GM21360 (cell line): ENCODE results near the gene PRSS12.

Experiments
- ATAC-seq: cut with Tn5 transposase; IDR thresholded peaks from one replicate; pipeline ENCODE4 v1.9.1; 2021; ENCODE audit warnings: mild to moderate bottlenecking, moderate library complexity; ENCODE audit not compliant: unreplicated experiment

Gene PRSS12

DNA sequence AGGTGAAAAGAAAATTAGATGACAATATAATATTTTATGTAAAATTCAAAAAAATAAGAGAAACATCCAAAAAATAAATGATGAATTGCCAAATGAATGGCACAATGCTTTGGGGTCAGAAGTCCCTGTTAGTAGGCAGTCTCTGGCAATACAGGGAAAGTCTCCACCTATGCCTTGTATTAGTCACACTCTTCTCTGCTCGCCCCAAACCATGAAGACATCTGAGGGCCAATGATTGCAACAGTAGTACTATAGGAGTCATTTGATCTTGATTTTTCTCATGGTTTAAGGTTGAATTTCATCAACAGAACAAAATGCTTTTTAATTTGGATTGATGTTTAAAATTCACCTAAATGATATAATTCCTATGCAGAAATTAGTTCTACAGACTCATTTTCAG is 3.9 kb upstream of the PRSS12 start:
- ATAC-seq = no peak

DNA sequence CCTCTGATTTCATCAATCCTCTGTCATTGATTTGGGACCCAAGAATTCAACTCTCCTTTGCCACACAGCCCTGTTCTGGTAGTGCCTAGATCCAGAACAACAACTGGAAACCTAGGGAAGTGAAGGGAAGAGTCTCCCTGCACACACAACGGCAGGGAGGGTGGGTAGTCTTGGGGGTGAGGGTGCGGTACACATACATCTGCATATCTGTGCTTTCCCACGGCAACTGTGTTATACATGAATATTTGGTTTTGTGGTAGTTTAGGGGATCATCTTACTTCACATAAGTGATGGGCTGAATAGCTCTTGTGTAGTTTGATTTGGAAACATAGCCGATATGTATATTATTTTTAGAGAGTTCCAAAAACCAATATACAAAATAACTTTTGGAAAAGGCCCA is 3.3 kb upstream of the PRSS12 start:
- no peak for ATAC-seq

DNA sequence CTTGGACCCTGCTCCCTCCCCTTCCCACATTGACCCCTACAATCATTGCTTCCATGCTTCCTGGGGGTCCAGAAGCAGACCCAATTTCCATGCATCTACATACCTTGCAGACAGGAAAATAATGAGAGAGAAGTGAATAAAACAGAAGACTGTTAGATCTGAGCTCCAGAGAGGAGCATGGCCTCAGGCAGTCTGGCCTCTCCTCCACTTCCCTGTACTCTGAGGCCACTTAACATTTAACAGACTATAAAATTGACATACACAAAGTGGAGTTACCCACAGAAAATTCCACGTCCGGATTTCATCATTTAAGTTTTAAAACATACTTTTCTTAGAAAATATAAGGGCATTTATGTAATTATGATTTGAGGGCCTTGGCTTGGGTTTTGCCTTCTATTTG is 2.1 kb upstream of the PRSS12 start:
- ATAC-seq = no peak

DNA sequence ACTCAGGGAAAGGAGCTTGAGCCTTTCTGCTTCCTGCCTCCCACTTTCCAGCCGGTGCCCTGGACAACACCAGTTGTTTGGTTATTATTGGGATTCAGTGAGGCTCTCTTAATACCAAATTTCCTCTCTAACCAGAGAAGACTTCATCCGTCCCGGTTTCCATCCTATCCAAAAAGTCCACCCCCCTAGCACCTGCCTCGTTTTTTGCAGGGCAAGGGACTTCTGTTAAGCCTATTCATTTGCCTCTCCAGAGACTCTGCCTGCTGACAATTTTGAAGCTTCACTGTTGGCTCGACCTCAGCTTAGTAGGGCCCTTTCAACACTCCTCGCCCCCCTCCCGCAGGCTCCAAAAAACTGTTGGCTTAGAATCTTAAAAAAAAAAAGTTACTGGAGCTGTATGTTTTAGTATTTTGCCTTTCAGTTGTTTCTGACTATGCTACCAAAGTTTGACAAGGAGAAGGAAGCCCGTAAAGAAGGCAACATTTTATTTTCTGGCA is 779 bp upstream of the PRSS12 start:
- ATAC-seq = no peak

DNA sequence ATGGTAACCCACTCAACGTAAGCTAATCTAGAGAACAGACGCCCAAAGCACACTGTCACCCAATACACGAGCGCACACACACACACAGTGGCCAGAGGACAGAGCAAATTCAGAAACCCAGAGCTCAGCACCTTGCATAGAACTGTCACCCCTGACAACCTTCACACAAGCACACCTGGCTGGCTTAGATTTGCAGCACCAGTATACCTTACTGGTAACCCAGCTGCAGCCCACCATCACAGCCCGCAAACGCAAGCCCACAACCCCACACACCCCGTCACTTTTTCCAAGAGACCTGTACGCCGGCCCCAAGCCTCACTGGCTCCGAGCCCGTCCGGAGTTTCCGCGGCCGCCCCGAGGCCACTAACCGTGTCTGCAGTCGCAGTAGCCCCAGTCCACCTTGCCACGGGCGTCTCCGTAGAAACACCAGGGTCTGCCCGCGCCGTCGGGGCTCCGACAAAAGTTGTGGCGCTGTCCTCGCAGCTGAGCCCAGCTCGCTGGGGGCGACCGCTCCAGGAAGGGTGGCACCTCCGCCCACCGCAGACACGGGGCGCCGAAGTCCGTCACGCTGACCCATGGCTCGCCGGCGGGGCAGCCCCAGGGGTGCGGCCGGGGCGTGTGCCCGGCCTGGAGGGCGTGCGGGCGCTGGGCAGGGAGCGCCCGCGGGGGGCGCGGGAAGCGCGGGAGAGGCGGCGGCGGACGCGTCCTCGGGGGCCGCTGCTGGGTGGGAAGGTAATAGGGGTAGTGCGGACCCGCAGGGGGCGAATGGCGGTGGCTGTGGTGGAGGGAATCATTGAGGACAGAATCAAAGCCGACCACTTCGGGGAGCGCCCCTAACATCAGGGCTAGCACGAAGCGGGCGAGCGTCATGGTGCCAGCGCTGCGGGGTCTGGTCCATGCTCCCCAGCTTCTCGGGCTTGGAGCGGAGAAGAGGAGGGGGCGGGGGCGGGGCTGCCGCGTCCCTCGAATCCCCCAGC is 664 bp downstream of the PRSS12 start:
- no peak for ATAC-seq

DNA sequence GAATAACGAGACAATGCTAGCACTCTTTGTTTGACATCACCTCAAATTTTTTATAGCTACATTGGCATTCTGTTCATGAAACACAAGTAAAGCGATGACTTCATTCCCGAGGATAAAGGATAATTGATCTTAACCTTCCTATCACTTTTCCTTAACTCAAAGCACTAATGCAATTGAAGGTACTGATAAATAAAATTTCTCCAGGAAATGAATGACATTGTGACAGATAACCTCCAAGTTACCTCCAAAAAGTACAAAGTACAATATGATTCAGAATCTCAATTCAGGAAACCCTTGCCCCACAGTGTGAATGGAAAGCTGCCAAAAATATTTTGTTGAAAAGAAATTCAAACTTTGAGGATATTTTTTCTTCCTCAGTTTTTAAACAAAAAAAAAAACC is 1.8 kb downstream of the PRSS12 start:
- no peak for ATAC-seq

DNA sequence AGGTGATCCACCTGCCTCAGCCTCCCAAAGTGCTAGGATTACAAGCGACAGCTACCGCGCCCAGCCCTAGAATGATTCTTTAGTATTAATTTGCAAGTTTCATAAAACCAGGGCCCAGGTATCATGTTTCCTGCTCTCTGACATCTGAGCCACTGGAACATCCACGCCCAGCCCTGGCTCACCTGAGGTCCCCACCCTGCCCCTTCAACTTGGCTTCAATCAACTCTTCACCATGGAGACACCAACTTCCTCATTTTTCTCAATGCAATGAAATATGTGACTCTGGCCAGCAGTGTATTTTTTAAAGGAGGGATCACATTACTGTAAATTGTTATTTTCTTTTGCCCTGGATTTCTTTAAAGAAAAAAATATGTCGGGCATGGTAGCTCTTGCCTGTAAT is 3.9 kb downstream of the PRSS12 start:
- ATAC-seq = no peak

DNA sequence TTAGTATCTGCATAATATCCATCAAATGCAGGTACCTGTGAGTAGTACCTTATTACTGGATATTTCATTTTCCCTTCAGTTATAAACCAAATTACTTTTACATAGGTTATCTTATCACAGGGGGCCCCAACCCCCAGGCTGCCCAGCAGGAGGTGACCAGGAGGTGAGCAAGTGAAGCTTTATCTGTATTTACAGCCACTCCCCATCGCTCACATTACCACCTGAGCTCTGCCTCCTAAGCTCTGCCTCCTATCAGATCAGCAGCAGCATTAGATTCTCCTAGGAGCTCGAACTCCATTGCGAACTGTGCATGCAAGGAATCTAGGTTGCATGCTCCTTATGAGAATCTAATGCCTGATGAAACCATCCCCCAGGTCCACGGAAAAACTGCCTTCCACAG is 6.3 kb downstream of the PRSS12 start:
- no peak for ATAC-seq

DNA sequence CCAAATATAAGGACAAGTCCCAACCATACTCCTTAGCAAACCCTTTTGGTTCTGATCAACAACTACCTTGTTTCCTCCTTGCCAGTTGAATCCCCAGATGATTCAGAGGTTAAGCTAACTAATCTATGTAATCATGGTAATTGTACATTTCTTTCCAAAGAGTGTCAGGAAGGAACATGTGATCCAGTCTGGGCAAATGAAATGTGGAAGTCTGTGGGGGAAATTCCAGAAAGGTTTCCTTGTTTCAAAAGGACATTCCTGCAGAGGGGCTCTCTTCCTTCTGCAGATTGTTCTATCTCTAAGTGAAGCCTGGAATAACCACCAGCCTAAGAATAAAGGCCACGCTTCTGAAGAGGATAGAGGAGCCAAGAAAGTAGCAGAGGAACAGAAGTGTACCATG is 7.0 kb downstream of the PRSS12 start:
- ATAC-seq = no peak

DNA sequence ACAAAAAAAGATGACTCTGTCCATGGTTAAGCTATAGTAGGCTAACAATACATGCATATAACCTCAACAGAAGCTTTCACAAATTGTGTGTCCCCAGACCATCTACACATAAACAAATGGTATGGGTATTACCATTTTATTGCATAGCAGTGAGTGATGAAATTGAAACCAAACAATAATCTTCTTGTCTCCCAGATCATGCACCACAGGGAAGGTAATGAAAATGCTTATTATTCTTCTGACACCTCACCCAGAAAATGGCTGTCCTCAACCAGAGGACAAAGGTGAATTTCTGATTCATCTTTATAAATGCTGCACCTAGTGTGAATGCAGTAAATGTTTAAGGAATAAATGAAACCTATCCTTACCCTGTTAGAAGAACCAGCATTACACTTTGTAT is 8.0 kb downstream of the PRSS12 start:
- no peak for ATAC-seq

DNA sequence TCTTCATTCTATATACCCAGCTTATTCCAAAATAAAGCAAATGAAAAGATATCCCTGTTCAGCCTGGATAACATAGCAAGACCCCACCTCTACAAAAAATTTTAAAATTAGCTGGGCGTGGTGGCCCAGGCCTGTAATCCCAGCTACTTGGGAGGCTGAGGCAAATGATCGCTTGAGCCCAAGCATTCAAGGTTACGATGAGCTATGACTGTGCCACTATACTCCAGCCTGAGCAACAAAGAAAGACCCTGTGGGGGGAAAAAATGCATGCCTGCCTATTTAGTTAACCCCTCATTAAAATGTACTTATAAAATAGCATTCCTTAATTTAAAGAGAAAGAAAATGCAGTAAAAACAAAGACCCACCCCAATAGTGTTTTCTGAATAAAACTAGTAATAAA is 9.3 kb downstream of the PRSS12 start:
- ATAC-seq = no peak

DNA sequence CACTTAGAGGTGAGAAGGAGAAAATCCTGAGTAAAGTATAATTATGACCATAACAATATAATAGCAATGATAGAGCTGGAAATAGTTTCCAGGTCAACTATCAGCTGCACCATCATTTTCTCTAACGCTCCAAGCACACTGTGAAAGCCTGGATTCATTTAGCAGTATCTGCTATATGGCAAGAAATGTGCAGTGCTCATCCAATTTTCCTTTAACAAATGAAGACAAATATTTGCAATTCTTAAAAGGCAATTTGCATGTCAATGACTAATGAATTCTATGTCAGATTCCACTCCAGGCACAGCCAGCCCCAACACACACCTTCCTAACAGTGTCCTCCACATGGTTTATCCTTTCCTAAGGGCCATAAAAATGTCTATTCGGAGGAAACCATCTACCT is 12.7 kb downstream of the PRSS12 start:
- no peak for ATAC-seq

DNA sequence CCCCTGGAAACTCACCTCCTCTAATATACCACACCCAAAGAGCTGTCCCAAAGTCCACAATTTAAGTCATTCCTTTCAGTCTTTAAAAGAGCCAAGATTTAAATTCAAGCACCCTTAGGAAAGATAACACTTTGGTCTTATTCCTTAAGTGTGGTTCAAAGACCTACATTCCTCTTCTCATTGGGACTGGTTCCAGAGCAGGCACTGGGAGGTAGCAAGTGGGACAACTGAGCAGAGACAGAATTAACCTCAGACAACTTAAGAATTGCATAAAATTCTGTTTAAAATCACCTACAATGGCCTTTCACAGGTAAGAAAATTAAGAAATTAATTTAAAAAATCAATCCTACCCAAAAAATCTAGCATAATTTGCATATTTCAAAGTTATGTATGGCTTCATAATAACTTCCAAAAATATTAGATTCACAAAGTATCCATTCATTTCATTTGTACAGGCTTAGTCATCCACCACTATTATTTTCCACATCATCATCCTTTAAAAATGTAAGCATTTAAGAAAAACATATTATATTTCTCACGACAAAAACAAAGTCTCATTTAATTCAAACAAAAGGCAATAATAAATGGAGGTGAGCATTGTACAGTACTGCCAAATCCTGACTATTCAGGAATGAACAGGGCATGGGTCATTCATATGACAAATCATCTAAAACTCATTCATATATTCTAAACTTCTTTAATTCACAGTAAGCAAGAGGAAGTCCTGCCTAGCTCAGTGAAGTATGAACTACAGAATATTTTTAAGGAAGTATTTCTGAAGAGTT is 13.6 kb downstream of the PRSS12 start:
- ATAC-seq = no peak

DNA sequence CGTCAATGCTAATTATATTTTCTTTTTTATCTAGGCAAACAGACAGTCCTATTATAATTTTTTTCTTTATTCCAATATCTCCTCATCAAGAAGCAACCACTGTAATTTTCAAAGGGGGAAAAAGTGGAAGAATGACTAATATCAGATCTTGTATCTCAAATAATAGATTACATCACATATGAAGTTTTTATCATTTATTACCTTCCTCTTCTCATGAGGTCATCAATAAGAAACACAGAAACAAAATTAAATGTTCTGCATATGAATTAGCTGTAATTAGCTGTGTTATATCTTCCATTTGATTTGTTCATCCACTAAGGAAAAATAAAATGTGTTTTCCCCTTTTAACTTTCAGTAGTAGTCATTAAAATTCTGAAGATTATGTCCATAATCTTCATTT is 14.3 kb downstream of the PRSS12 start:
- no peak for ATAC-seq

DNA sequence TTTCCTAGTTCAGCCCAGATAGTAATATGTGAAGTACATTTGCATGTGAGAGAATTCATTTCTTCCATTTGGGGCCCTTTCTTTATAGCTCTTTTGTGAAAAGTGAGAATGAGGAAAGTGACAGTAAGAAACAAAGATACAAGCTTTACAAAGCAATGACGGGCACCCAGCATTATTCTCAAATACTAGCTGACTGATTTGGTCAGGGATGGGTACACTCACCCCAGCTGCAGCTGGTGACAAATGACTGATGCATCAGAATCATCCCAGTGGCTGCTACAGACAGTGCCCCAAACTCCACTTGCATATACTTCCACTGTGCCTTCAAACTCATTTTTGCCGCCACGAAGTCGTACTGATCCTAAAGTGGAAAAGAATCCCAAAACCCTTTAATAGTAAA is 14.8 kb downstream of the PRSS12 start:
- ATAC-seq = peak; percentile 51

DNA sequence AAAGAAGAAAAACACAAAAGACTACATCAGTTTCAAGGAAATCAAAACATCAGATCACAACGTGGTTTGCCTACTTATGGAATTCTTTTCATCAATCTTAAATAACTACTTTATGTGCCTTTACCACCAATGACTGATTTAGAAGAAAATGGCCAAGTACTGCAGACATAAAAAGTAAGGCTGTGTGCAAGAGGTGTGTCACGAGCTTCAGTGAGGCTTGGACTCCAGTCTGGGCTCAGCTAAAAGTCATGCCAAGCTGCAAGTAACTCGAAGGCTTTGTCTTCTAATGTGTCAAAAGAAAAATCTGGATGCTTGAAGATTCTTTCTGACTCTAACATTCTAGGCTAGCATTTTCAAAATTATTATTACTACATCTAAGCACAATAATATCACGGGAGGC is 17.0 kb downstream of the PRSS12 start:
- ATAC-seq = no peak

DNA sequence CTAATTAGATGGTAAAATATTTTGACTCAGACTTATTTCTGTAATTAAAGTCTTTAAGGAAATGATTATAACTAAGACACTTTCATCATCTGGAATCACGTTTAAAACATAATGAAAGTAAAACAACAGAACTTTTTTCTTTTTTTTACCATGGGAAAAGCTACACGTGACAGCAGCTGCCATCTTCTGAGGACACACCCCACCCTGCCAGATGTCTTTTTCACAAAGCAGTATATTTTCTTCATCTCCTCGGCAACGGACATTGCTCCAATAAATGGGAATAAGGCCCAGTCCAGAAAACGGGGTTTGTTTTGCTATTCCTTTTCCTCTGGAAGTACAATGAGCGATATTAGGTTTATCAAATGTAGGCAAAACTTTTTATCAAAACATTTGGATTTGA is 17.5 kb downstream of the PRSS12 start:
- no peak for ATAC-seq

DNA sequence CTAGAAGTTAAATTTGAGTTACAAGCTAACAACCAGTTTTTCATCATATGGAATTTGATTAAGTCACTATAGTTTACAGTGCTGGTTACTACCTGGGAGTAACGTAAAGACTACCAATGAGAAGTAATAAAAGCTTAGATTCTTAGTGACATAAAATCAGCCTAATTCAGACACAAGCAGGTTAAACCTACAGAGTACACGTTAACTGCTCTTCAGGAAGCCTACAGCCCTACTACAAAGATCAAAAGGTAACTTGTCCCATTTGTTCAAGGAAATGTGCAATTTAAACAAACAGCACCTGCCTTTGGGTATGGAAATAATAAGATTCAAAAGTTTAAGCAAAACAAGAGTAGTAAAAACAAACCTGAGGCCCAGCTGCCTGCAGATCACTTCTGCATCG is 21.5 kb downstream of the PRSS12 start:
- ATAC-seq = no peak

DNA sequence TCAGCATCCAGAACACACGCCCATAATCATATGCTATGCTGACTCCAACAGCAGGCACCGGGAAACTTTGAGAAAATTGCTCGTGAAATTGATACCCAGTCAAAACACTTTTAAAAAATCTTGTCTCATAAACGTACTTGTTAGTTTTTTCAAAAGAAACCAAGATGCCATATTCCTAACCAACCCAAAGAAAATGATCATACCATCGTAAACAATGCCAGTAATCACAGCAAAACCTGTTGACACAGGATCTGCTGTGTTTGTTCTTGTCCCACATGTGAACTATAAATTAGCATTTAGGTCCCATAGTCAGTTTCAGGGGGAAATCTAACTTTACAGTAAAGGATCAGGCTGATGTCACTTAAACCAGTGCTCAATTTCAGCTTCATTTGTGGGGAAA is 23.0 kb downstream of the PRSS12 start:
- ATAC-seq = no peak

DNA sequence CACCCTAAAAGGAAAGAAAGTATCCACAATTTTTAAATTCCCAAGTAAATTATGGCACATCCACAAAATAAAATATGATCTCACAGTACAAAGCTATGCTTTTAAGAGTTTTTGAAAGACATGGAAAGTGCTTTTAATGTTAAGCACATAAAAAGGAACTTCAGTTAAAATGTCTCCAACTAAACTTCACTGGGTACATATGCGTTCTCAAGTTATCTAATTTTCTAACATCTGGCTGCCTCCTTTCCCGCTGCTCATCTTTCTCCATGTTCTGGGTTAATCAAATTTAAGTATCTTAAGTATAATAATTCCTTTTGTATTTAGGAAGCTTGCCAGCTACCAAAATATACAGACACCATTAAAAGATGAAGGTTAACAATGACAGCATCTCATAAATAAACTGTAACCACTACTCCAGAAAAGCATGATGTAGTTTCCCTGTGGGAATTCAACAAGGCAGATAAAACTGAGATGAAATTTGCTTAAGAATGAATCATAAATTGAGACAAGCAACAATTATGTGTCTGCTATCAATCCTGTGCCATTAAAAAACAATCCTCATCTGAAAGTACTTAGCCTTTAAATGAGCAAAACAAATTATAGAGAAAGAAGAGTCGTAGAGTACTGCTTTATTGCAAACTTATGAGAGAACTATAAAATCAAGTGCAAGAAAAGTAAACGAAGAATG is 25.1 kb downstream of the PRSS12 start:
- ATAC-seq = no peak

DNA sequence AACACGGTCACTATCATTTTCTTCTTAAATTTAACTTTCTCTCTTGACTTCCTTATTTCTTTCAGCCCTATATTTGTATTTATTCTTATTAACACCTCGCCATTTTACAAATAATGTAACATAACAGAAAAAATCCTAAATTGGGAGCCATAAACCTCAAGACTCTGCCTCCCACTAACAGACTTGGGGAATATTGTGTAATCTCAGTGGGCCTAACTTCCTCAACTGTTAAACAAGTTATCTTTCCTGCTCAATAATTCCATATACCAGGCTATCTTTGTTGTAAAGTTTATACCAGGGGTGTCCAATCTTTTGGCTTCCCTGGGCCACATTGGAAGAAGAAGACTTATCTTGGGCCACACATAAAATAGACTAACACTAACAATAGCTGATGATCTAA is 26.2 kb downstream of the PRSS12 start:
- ATAC-seq = no peak
